Panc1 (cell line): Measurements from ENCODE around the gene FTO.

Experiments used
- CTCF ChIP-seq: fragments of 450-650 bp; IDR thresholded peaks from 2 replicates; pipeline ENCODE4 v1.5.1; 2017; ENCODE audit warnings: mild to moderate bottlenecking
- POLR2AphosphoS5 ChIP-seq: IDR thresholded peaks from 2 replicates; pipeline ENCODE4 v1.6.1; 2012; ENCODE audit warnings: mild to moderate bottlenecking, low read depth, low read length, moderate library complexity
- REST ChIP-seq, 2 experiments: IDR thresholded peaks; 2 replicates each; pipeline ENCODE4 v1.6.1; 2011 to 2012; ENCODE audit warnings: low read depth in 2 of 2, control low read depth in 1 of 2, low read length in 1 of 2, mild to moderate bottlenecking in 1 of 2, moderate library complexity in 1 of 2; ENCODE audit not compliant: insufficient read depth in 1 of 2
- SIN3A ChIP-seq: IDR thresholded peaks from 2 replicates; pipeline ENCODE4 v1.6.1; 2012; ENCODE audit warnings: low read depth, mild to moderate bottlenecking, low read length, moderate library complexity, borderline replicate concordance; ENCODE audit not compliant: insufficient read depth

GRCh38 chr16:53837426-53837825 is 133.5 kb downstream of the FTO start:
- TF ChIP-seq CTCF: no peak
- TF ChIP-seq POLR2AphosphoS5: no peak
- TF ChIP-seq SIN3A: no peak
- no peak for TF ChIP-seq REST (IDR thresholded peaks at IDR 0.05; ENCODE audit: insufficient read depth in 1 of 2, low read depth in 2 of 2, low read length in 1 of 2)
